ENCODE measurements around the gene POU2AF1. TPM values are rescaled to one million over a fixed set of nuclear protein-coding genes. Genes with fewer than 3 reads are reported as not detected.

POU2AF1 gene
- 18.5 TPM for total RNA-seq
- 0.95 TPM for polyA plus RNA-seq (ENCODE audit: insufficient read depth, low read depth, low replicate concordance)
- long read RNA-seq, donor 1 = 0 reads
- long read RNA-seq, donor 2 = 0 reads
- long read RNA-seq, donor 3 = 0 reads
- long read RNA-seq, donor 4 = 0 reads
- long read RNA-seq, donor 5 = 0 reads
- long read RNA-seq, donor 6 = 0 reads
- long read RNA-seq, donor 7, partial matches to known transcripts = 2 of 4 reads
- long read RNA-seq, donor 7, other reads (novel, unspliced or antisense) = 1 of 4 reads
- long read RNA-seq, donor 8 = 0 reads
- long read RNA-seq, donor 9 = 0 reads
- long read RNA-seq, donor 10 = 0 reads

- Histone ChIP-seq H3K9me3 (ENCODE audit: control insufficient read depth in 2 of 3, insufficient read depth in 1 of 3, low read length in 3 of 3) (no peaks in the 10 kb centered on the region), H3K4me1 (ENCODE audit: control insufficient read depth in 2 of 3, insufficient read depth in 2 of 3, low read depth in 1 of 3, low read length in 3 of 3) (no peaks in the 10 kb centered on the region), H3K9ac (ENCODE audit: low read length in 3 of 3) (no peak within 1 kb of the TSS), H3K36me3 (ENCODE audit: control insufficient read depth in 2 of 3, insufficient read depth in 3 of 3, low read length in 3 of 3) (no peaks in the 10 kb centered on the region), H3K27ac (ENCODE audit: low read depth in 2 of 2, low read length in 2 of 2) (no peak within 1 kb of the TSS), H3K4me3 (ENCODE audit: low read length in 3 of 3) (no peak within 1 kb of the TSS), H3K27me3 (ENCODE audit: control insufficient read depth, insufficient read depth, low read length) (no peaks in the 10 kb centered on the region)
- intact Hi-C loops (cut with DNase I) = no loop called here
- no peak for TF ChIP-seq CTCF (IDR thresholded peaks at IDR 0.05; ENCODE audit: borderline replicate concordance, extremely low read depth, insufficient read depth)
- DNase-seq (peak; percentile 61 to 76 (median 66)), FAIRE-seq (no peak)
Measured at GRCh38 chr11:111378861-111379601, at the start of gene POU2AF1. Gene POU2AF1, minus strand, starts transcription at chr11:111379275. Its CDS starts 98 bp downstream, at chr11:111379177.

GRCh38 chr11:111428113-111428876 lies 49.2 kb upstream of the POU2AF1 start:
- Histone ChIP-seq H3K4me3 (ENCODE audit: low read length in 3 of 3) (no peak overlapping the region), H3K27me3 (ENCODE audit: control insufficient read depth, insufficient read depth, low read length) (no peaks in the 10 kb centered on the region), H3K4me1 (ENCODE audit: control insufficient read depth in 2 of 3, insufficient read depth in 2 of 3, low read depth in 1 of 3, low read length in 3 of 3) (no peaks in the 10 kb centered on the region), H3K27ac (ENCODE audit: low read depth in 2 of 2, low read length in 2 of 2) (no peak overlapping the region), H3K36me3 (ENCODE audit: control insufficient read depth in 2 of 3, insufficient read depth in 3 of 3, low read length in 3 of 3) (no peaks in the 10 kb centered on the region), H3K9me3 (ENCODE audit: control insufficient read depth in 2 of 3, insufficient read depth in 1 of 3, low read length in 3 of 3) (no peaks in the 10 kb centered on the region), H3K9ac (ENCODE audit: low read length in 3 of 3) (no peak overlapping the region)
- TF ChIP-seq CTCF (IDR thresholded peaks at IDR 0.05; ENCODE audit: borderline replicate concordance, extremely low read depth, insufficient read depth) = no peak
- intact Hi-C loops (cut with DNase I) = no loop called here
- FAIRE-seq (no peak), DNase-seq (no peak)

- FAIRE-seq (no peak), DNase-seq (peak in 3 of 5 donors; percentile 55 to 78 (median 77))
- intact Hi-C loops (cut with DNase I) = no loop called here
Measured at GRCh38 chr11:111427471-111427912, 48.4 kb upstream of the POU2AF1 start.

More at GRCh38 chr11:111427471-111427912, 48.4 kb upstream of the POU2AF1 start:
- Histone ChIP-seq H3K4me3 (ENCODE audit: low read length in 3 of 3) (no peak overlapping the region), H3K27ac (ENCODE audit: low read depth in 2 of 2, low read length in 2 of 2) (no peak overlapping the region), H3K4me1 (ENCODE audit: control insufficient read depth in 2 of 3, insufficient read depth in 2 of 3, low read depth in 1 of 3, low read length in 3 of 3) (peaks cover 0 to 1% (median 0%) of the 10 kb centered on the region in 3 donors), H3K9ac (ENCODE audit: low read length in 3 of 3) (no peak overlapping the region), H3K9me3 (ENCODE audit: control insufficient read depth in 2 of 3, insufficient read depth in 1 of 3, low read length in 3 of 3) (no peaks in the 10 kb centered on the region), H3K27me3 (ENCODE audit: control insufficient read depth, insufficient read depth, low read length) (no peaks in the 10 kb centered on the region), H3K36me3 (ENCODE audit: control insufficient read depth in 2 of 3, insufficient read depth in 3 of 3, low read length in 3 of 3) (no peaks in the 10 kb centered on the region)
- TF ChIP-seq CTCF (IDR thresholded peaks at IDR 0.05; ENCODE audit: borderline replicate concordance, extremely low read depth, insufficient read depth) = no peak

Data from kidney (tissue), 22 donors.